Loucy (cell line): Measurements from ENCODE around the gene CYFIP2.
A peak's percentile ranks its signal among the peaks of the same experiment; 100 is the strongest.

Experiments
- H2AFZ ChIP-seq: fragments of 200-600 bp; sonication (generic); 2 replicates; pipeline ENCODE4 v1.6.0; 2016; ENCODE audit warnings: antibody characterized with exemption, mild to moderate bottlenecking, low read length, moderate library complexity
- H3F3A ChIP-seq: fragments of 200-600 bp; 2 replicates; pipeline ENCODE4 v1.6.0; 2016; ENCODE audit warnings: antibody characterized with exemption, low read depth, mild to moderate bottlenecking
- H3K27me3 ChIP-seq: fragments of 200-600 bp; sonication (generic); 2 replicates; pipeline ENCODE4 v1.6.1; 2014; ENCODE audit warnings: low read length, mild to moderate bottlenecking; ENCODE audit not compliant: insufficient read depth, poor library complexity, severe bottlenecking
- H3K36me3 ChIP-seq: fragments of 200-600 bp; sonication (generic); 2 replicates; pipeline ENCODE4 v1.6.1; 2016; ENCODE audit warnings: low read length; ENCODE audit not compliant: insufficient read depth
- H3K4me1 ChIP-seq: fragments of 200-600 bp; sonication (generic); 2 replicates; pipeline ENCODE4 v1.5.1; 2014; ENCODE audit warnings: low read length, mild to moderate bottlenecking; ENCODE audit not compliant: insufficient read depth, poor library complexity, severe bottlenecking
- H3K4me2 ChIP-seq: fragments of 200-600 bp; sonication (generic); 2 replicates; pipeline ENCODE4 v1.6.0; 2014; ENCODE audit warnings: antibody characterized with exemption, low read length, low read depth, mild to moderate bottlenecking; ENCODE audit not compliant: poor library complexity, severe bottlenecking
- H3K4me3 ChIP-seq: fragments of 200-600 bp; sonication (generic); 2 replicates; pipeline ENCODE4 v1.5.1; 2014; ENCODE audit warnings: low read length, mild to moderate bottlenecking, mixed read lengths; ENCODE audit not compliant: poor library complexity, severe bottlenecking
- H3K79me2 ChIP-seq: fragments of 200-600 bp; sonication (generic); 2 replicates; pipeline ENCODE4 v1.6.1; 2014; ENCODE audit warnings: low read length; ENCODE audit not compliant: insufficient read depth
- H3K9ac ChIP-seq: fragments of 200-600 bp; sonication (generic); 2 replicates; pipeline ENCODE4 v1.6.0; 2014; ENCODE audit warnings: mild to moderate bottlenecking, low read depth, low read length, moderate library complexity; ENCODE audit not compliant: poor library complexity, severe bottlenecking
- H3K9me2 ChIP-seq: fragments of 200-600 bp; sonication (generic); replicated peaks from 2 replicates; pipeline ENCODE4 v1.6.1; 2016; ENCODE audit warnings: low read depth, low read length, mixed read lengths
- H3K9me3 ChIP-seq: fragments of 200-600 bp; sonication (generic); 2 replicates; pipeline ENCODE4 v1.6.1; 2014; ENCODE audit warnings: mild to moderate bottlenecking, antibody characterized with exemption, low read length, low read depth; ENCODE audit not compliant: insufficient read depth
- H4K20me1 ChIP-seq: fragments of 200-600 bp; sonication (generic); 2 replicates; pipeline ENCODE4 v1.6.0; 2014; ENCODE audit warnings: antibody characterized with exemption, low read length, mild to moderate bottlenecking; ENCODE audit not compliant: insufficient read depth, poor library complexity, severe bottlenecking
- EZH2phosphoT487 ChIP-seq: fragments of 200-600 bp; IDR thresholded peaks from 2 replicates; pipeline ENCODE4 v1.6.1; 2018; ENCODE audit warnings: antibody characterized with exemption, mild to moderate bottlenecking, moderate library complexity, borderline replicate concordance
- TF ChIP-seq, protein P1 (sequence below): fragments of 200-600 bp; sonication (generic); conservative IDR thresholded peaks from 2 replicates; pipeline ENCODE4 v1.5.1; 2014; ENCODE audit warnings: mild to moderate bottlenecking, antibody characterized with exemption, low read length

CYFIP2 gene

DNA sequence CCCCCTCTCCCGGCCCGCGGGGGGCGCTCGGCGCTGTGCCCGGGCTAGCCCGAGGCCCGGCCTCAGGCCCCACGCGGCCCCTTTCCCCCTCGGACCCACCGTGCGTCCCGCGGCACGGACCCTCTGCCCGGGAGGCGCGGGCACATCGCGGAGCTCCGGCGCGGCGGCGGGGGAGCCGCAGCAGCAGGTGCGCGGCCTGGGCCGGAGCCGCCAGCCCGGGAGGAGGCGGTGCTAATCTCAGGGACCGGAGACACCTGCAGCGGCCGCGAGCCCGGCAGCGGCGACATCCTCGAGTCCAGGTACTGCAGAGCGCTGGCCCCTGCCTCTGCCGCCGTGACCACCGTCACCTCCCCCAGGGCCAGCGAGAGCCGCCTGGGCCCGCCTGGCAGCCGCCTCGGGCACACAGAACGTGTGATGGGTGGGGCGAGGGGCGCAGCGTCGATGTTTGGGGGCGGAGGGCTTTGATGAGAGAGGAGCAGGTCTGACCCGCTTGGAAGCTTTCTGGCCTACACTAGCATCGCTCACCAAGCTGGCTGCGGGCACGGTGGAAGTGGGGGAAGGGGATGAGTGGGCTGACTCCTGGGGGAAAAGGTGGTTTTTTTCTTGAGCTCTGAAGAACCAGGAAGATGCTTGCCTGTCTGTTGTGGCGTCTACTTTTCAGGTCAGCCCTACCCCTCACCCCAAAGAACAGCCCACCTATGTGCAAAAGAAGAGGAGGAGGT, 524 bp downstream of the CYFIP2 start:
- H3K4me2 ChIP-seq, result peak overlapping the region; percentile 97
- H3K36me3 ChIP-seq, result no peaks in the 10 kb centered on the region
- no peaks in the 10 kb centered on the region for H3K9me2 ChIP-seq
- no peaks in the 10 kb centered on the region for H3K27me3 ChIP-seq
- peaks cover 6% of the 10 kb centered on the region; the same call in 1 of the 2 replicates for H3F3A ChIP-seq
- peak overlapping the region; percentile 90 for H3K9ac ChIP-seq
- peaks cover 61% of the 10 kb centered on the region for H3K79me2 ChIP-seq
- H2AFZ ChIP-seq, result no peak overlapping the region
- no peaks in the 10 kb centered on the region for H3K9me3 ChIP-seq
- H3K4me1 ChIP-seq, result peaks cover 40% of the 10 kb centered on the region
- peak overlapping the region; percentile 95 for H3K4me3 ChIP-seq
- TF ChIP-seq, protein P1, sequence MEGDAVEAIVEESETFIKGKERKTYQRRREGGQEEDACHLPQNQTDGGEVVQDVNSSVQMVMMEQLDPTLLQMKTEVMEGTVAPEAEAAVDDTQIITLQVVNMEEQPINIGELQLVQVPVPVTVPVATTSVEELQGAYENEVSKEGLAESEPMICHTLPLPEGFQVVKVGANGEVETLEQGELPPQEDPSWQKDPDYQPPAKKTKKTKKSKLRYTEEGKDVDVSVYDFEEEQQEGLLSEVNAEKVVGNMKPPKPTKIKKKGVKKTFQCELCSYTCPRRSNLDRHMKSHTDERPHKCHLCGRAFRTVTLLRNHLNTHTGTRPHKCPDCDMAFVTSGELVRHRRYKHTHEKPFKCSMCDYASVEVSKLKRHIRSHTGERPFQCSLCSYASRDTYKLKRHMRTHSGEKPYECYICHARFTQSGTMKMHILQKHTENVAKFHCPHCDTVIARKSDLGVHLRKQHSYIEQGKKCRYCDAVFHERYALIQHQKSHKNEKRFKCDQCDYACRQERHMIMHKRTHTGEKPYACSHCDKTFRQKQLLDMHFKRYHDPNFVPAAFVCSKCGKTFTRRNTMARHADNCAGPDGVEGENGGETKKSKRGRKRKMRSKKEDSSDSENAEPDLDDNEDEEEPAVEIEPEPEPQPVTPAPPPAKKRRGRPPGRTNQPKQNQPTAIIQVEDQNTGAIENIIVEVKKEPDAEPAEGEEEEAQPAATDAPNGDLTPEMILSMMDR, result no peak
- TF ChIP-seq EZH2phosphoT487, result no peak
- H4K20me1 ChIP-seq, result peaks cover 10% of the 10 kb centered on the region

DNA sequence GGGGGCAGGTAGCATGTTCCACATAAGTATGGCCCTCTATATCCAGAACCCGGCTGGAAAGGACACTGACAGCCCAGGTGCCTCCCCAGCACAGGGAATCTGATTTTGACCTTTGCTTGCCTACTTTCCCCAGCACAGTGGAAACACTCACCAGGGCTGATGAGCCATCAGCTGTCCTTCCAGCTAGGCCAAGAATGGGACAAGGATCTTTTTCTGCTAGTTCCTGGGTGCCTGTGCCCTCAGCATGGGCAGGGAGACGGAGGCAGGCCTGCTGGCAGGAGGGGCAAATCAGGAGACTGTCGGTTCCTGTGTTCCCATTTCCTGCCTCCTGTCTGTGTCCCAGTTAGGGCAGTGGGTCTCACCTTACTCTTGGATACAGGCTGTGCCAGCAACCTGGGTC, 1.1 kb downstream of the CYFIP2 start:
- H4K20me1 ChIP-seq, result peaks cover 10% of the 10 kb centered on the region
- H3K27me3 ChIP-seq, result no peaks in the 10 kb centered on the region
- peaks cover 41% of the 10 kb centered on the region for H3K4me1 ChIP-seq
- peak overlapping the region; percentile 97 for H3K4me2 ChIP-seq
- no peaks in the 10 kb centered on the region for H3K36me3 ChIP-seq
- H3K9me3 ChIP-seq, result no peaks in the 10 kb centered on the region
- peaks cover 7% of the 10 kb centered on the region for H3F3A ChIP-seq
- H3K9ac ChIP-seq, result peak overlapping the region; percentile 90
- peaks cover 61% of the 10 kb centered on the region for H3K79me2 ChIP-seq
- peak overlapping the region; percentile 95 for H3K4me3 ChIP-seq
- TF ChIP-seq EZH2phosphoT487, result no peak
- TF ChIP-seq, protein P1, result no peak
- no peaks in the 10 kb centered on the region for H3K9me2 ChIP-seq
- H2AFZ ChIP-seq, result no peak overlapping the region

DNA sequence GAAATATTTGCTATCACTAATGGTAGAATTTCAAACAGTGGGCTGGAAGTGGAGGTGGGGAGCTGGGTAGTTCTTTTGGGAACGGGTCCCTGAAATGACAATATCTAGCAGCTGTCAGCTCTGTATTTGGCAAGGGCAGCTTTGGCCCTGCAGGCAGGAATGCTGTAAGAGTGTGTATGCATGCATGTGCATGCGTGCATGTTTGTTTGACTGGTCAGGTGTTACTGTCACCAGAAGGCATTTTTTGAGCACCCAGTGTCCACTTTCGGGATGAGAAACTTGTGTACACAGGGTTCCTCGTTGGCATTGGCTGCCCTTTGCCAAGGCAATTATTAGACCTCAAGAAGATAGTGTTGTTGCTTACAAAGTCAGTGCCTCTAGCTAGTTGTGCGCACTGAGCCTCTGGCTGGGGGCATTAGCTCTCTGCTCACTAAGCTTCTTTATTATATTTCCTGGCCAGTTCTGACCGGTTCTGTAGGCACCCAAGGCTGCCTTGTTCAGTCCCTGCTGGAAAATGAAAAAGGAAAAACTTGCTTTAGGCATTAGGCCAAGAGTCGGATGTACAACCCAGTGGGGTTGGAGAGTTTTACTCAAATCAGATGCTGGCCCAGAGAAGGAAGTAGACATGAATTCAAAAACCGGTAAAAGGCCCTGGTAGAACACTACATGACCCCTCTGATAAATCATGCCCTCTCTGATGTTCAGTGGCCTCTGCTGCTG, 2.0 kb downstream of the CYFIP2 start:
- Histone ChIP-seq H3K27me3 (no peaks in the 10 kb centered on the region), H3K9ac (peak overlapping the region; percentile 90), H3F3A (peaks cover 12% of the 10 kb centered on the region), H3K79me2 (peaks cover 69% of the 10 kb centered on the region), H2AFZ (no peak overlapping the region), H4K20me1 (peaks cover 10% of the 10 kb centered on the region), H3K9me3 (no peaks in the 10 kb centered on the region), H3K9me2 (no peaks in the 10 kb centered on the region), H3K36me3 (no peaks in the 10 kb centered on the region), H3K4me3 (peak overlapping the region; percentile 95), H3K4me2 (peak overlapping the region; percentile 97), H3K4me1 (peaks cover 50% of the 10 kb centered on the region)
- TF ChIP-seq, protein P1, result no peak
